Medulla oblongata (tissue), 1 donor: Measurements from ENCODE around the gene FBLN7.
"Not testable (repeated sequence)": the region's sequence is repeated elsewhere in the genome, so short reads cannot be mapped to it uniquely, and the experiment has no call there.

Experiments
- DNase-seq: peaks from one replicate; pipeline ENCODE4 v3.0.0-alpha.2; 2015; ENCODE audit errors: extremely low spot score

Gene FBLN7, protein sequence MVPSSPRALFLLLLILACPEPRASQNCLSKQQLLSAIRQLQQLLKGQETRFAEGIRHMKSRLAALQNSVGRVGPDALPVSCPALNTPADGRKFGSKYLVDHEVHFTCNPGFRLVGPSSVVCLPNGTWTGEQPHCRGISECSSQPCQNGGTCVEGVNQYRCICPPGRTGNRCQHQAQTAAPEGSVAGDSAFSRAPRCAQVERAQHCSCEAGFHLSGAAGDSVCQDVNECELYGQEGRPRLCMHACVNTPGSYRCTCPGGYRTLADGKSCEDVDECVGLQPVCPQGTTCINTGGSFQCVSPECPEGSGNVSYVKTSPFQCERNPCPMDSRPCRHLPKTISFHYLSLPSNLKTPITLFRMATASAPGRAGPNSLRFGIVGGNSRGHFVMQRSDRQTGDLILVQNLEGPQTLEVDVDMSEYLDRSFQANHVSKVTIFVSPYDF

DNA sequence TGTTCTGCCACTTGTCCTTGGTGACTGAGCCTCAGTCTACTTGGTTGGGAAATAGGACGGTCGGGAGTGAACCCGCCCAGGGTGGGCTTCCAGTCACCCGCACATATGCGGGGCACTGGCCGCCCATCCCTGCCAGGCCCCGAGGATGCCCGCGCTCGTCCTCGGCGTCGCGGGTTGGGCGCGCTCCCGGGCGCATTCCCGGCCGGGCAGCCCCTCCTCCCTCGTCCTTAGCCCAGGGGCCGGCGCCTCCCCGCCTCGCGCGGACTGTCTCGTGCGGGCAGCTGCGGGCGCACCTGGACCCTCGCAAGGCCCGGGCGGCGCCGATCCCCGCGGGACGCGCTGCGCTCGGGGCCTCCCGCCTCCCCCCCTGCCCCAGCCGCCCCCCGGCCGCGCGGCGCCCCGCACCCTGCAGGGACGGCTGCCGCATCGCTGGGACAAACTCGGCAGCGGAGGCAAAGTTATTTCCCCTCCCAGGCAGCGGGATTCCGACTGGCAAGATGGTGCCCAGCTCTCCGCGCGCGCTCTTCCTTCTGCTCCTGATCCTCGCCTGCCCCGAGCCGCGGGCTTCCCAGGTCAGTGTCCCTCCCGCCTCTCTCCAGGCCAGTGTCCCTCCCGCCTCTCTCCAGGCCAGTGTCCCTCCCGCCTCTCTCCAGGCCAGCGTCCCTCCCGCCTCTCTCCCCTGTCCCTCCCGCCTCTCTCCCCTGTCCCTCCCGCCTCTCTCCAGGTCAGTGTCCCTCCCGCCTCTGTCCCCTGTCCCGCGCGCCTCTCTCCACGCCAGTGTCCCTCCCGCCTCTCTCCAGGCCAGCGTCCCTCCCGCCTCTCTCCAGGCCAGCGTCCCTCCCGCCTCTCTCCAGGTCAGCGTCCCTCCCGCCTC is at the start of gene FBLN7:
TSS of gene FBLN7 (plus strand) at position 227 of the 874 bp plus-strand sequence. CDS start at position 498, 271 bp downstream.
- no peak for DNase-seq

DNA sequence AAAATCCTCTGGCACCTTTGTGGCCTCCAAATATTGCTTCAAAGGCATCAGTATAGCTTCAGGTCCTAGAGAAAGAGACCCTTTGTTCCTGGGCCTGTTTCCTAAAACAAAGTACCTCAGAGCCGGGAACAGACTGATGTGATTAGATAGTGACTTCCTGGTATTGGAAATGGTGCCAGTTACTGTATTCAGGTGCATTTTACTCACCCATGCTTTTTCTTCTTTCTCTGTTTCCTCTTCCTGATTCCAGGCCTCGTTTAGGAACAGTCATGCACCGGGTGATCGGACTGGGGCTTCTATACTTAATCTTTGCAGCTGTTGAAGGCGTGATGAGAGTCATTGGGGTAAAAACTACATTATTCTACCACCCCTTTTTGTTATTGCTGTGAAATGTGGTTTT is 48.8 kb upstream of the FBLN7 start:
- no peak for DNase-seq

DNA sequence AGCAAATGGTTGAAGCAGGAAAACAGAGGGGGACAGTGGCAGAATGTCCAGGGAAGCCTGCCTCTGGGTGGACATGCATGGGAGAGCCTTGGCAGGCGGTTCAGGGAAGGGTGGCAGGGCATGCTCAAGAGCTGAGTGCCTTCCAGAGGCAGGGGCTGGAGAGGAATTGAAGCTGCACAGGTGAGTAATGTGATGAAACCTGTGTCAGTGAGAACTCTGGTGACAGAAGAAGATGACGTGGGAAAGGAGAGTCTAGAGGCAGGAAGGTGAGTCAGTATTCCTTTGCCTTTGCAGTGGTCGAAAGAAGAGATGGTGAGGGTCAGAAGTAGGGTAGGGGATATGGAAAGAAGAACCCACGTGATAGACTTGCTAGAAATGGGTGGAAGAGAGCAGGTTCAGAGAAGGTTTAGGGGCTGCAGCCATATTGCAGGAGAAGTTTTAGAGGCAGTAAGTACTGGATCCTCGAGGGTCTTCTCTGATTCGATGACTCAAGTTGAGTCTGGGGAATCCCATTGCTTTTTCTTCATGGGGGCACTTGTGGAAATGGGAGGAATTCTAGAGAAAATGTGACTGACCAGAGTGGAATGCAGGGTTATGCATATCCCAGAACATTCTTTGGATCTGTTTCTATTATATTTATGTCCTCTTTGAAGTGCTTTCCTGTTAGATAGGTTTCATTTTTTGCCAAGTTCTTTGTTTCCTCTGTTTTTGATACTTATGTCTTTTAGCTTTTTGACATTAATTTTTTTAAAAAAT is 45.7 kb upstream of the FBLN7 start:
- DNase-seq: no peak

DNA sequence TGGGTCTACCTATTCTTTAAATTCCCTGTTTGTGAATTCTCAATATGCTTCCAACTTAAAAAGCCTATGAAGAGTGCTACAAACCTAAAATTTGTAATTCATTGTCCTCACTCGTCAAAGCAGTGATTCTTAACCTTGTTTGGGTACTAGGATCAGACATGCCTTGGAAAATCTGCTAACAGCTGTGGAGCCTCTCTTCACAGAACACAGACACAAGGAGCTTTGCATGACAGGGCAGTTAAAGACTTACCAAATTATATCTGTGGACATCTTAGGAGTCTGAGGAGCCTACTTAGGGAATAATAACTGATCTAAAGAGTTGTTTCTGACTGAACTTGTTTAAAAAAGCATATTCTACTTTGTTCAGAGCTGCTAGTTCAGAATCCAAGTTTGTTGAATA is 45.0 kb upstream of the FBLN7 start:
- no peak for DNase-seq

DNA sequence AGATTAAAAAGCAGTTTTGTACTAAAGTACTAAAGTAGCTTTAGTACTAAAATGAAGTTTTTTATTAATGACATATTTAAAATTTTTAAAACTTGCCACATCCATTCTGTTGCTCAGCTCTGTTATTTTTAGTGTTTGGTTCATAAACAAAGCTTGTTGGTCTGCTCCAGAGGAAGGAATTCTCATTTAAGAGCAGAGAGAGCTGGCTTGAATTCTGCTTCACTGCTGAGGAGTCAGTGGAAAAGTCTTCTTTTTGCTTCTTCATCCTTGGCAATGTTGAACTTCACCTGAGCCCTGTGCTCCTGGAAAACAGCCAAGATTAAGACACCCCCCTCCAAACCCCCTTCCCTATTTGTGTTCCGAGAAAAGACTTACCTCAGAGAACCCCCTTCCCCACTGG is 42.5 kb upstream of the FBLN7 start:
- DNase-seq: no peak

DNA sequence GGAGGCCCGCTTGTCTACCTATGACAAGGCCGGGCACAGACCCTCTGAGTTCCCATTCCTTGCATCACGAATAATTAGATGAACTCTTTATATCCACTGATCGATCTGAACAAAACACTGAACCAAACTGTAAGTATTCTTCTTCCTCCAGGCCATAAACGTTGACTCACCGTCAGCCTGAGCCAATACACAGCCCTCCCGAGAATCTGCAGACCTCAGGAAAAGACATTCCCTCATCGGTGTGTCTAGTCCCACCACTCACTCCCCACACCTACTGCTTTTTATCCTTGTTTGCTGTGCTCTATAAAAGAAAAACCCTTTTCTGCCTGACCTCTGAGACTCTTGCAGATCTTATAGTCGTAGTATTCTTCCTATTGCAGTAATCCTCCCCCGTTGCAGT is 42.1 kb upstream of the FBLN7 start:
- no peak for DNase-seq

DNA sequence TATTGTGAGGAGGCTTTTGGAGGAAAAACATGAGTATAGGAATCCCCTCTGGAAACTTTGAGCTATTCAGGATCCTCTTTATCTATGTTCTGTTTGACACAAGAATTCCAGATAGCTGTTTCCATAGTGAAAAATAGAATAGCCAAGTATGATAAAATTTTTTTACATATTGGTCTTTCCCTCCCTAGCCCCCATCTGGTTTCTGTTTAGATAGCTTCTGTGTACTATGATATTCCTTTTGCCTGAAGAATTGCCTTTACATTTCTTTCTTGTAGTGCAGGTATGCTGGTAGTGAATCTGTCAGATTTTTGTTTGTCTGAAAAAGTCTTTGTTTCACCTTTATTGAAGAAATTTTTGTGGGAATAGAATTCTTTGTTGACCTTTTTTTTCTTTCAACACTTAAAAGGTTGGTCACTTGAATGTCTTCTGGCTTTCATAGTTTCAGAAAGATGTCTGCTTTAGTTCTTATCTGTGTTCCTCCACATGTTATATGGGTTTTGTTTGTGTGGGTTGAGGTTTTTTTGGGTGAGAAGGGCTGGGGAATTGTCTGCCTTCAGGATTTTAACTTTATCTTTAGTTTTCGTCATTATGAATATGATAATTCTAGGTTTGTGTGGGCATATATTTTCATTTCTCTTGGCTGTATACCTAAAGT is 29.9 kb upstream of the FBLN7 start:
- no peak for DNase-seq

DNA sequence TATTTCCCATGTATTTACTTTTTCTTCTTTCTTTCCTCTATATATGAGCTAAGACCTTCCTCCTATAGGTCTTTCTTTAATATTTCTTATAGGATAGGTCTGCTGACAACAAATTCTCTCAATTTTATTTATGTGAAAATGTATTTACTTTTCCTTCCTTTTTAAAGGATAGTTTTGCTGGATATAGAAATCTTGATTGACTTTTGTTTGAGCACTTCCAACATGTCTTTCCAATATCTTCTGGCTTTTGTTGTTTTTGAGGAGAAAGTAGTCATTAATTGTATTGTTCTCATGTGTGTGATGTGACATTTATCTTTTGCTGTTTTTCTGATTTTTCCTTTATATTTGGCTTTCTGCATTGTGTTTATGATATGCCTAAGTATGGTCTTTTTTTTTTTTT is 28.9 kb upstream of the FBLN7 start:
- DNase-seq: no peak

DNA sequence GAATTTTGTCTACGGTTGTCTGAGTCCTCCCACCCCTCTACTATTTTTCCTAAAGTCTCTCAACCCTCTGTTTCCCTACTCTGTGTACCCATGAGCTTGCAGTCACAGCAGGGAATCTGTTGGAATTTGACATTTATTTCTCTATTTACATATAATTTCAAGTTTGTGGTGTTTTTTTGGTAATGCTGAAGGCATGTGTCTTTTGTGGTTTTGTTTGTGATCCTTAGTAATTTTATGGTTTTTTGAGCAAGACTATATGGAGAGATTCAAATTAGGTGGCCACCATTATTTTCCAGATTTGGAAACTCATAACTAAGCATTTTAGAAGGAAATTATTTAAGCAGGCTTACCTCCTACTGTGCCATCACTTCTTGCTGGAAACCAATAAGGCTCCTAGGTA is 27.2 kb upstream of the FBLN7 start:
- DNase-seq: no peak

DNA sequence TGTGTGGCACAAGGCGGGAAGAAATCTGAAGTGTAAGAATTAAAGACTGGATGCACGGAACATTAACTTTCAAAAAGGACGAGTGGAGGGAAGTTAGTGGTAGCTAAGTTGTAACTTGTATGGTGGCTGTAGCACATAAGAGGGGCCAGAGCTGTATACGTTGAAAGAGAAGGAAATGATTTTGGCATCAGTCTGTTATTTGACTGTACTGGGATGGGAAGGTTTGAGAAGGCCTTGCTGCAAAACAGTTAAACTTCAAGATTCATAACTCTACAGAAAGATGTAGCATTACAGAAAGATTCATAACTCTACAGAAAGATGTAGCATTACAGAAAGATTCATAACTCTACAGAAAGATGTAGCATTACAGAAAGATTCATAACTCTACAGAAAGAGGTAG is 24.8 kb upstream of the FBLN7 start:
- DNase-seq: not testable (repeated sequence)

DNA sequence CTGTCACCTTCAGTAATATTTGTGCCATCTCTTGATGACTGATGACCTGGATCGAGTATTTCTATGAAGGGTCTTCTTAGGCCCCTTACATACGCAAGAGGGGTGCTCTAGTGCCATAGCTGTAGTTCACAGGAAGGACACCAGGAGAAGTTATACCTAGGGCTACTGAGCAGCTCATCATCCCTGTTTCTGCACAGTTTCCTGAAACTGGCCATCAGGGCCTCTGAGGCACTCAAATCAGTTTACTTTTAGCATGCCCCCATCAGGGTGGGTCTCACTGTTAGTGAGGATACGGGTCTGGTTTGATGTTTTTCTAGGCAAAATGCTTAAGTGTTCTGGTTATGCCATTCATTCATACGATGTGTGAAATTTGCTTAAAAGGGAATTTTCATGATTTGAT is 20.0 kb upstream of the FBLN7 start:
- DNase-seq: no peak

DNA sequence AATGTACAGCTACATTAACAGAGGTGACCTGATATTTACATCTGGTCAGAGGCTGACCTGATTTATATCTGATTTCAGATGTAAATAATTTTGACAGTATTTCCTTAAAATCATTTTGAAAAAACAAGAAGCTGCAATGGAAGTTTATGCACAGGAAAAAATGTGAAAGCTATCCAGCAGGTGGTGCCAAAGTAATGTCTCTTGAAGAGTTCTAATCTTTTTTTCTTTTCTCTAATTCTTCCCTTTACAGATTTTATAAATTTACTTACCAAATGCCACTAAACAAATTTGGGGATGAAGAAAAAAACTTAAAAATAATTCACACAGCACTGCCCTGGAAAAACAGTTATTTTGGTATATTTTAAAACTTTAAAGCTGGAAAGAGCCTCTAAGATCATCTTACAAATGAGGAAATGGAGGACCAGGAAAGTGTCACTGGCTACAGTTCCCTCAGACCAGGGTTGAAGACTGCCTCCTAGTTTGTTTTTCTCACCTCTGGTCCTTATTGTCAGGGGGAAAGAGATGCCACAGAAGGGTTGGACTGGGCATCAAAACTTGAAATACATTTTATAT is 16.4 kb upstream of the FBLN7 start:
- peak; percentile 74 for DNase-seq

DNA sequence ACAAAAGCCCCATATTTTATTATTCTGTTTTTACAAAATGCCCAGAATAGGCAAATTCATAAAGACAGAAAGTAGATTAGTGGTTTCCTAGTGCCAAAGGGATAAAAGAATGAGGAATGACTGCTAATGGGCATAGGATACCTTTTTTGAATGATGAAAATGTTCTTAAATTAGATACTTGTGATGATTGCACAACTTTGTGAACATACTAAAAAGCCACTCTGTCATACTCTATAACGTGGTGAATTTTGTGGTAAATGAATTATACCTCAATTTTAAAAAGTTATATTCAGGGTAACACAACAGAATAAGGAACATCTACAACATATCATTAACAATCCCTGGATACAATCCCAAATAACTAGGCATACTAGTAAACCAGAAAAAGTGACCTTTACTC is 9.1 kb upstream of the FBLN7 start:
- no peak for DNase-seq

DNA sequence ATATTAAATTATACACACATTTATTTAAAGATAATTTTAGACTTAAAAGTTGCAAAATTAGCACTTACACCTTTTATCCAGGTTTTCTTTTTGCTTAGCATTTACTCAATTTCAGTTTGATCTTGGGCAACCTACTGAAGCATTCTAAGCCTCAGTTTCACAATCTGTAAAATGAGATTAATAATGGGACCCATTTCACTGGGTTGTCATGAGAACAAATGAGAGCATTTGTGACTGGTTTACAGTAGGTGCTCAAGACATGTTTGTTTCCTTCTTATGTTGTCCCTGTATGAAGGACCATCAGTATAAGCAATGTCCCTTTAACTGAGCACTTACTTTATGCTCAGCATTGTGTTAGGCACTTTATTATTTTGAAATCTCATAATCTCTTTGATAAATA is 4.8 kb upstream of the FBLN7 start:
- DNase-seq: no peak

DNA sequence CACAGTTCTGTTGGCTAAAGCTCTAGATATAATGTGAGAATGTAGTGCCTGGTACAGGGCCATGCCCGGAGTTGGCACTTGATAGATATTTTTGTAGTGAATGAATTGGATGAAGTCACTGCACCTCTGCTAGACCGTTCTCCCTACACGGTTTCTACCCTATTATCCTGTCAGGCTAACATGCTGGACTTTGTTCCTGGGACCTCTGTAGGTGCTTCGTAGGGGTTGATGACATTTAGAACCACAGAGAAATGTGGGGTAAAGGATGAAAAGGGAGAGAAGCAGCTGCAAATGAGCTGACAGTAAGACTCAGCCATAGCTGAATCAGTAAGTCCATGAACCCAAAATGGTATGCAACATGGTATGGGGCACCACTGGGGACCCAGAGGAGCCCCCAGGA is 4.1 kb upstream of the FBLN7 start:
- DNase-seq: no peak

DNA sequence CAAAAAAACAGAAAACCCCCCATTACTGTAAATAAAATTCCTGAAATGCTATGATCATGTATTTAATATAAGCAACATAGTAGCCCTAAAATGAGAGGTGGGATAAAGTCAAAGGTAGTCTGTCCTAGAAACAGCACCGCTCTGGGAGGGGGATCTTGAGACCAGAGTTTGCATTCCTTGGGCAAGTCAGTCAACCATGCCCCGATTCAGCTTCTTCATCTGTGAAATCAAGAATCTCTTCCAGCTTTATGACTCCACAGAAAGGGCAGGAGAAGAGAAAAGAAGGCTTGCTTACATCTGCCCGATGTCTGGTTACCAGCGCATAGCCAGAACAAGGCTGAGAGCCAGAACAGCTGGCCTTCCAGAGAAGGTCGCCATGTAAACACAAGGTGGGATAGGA is 2.1 kb upstream of the FBLN7 start:
- DNase-seq: no peak

DNA sequence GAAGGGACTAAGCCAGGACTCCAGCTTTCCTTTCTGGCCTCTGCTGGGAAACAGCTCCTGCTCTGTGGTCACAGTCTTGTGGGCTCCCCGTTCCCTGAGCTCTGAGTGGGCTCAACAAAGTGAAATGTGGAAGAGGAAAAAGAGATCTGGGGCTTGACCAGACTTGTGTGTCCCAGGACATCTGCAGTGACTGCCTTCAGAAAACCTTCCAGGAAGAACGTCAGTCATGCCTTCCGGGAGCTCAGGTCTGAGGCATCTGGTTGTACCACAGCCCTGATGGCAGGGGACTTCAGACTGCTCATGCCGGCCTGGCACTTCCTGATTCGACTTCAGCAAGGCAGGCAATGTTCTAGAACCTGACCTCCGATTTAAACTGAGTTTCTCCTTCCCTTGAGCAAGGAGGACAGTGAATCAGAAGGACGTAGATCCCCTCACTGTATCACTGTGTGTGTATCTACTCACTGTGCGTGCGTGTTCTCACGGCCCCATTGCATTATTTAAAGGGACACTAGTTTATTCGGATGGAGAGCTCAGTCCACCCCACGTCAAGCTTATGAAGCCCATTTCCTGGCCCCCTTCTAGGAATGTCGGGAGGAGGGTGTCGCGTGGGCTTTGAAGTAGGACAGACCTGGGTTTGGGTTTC is 548 bp upstream of the FBLN7 start:
- DNase-seq: no peak

DNA sequence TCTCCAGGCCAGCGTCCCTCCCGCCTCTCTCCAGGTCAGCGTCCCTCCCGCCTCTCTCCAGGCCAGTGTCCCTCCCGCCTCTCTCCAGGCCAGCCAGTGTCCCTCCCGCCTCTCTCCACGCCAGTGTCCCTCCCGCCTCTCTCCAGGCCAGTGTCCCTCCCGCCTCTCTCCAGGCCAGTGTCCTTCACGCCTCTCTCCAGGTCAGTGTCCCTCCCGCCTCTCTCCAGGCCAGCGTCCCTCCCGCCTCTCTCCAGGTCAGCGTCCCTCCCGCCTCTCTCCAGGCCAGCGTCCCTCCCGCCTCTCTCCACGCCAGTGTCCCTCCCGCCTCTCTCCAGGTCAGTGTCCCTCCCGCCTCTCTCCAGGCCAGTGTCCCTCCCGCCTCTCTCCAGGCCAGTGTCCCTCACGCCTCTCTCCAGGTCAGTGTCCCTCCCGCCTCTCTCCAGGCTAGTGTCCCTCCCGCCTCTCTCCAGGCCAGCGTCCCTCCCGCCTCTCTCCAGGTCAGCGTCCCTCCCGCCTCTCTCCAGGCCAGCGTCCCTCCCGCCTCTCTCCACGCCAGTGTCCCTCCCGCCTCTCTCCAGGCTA is 939 bp downstream of the FBLN7 start:
- not testable (repeated sequence) for DNase-seq

DNA sequence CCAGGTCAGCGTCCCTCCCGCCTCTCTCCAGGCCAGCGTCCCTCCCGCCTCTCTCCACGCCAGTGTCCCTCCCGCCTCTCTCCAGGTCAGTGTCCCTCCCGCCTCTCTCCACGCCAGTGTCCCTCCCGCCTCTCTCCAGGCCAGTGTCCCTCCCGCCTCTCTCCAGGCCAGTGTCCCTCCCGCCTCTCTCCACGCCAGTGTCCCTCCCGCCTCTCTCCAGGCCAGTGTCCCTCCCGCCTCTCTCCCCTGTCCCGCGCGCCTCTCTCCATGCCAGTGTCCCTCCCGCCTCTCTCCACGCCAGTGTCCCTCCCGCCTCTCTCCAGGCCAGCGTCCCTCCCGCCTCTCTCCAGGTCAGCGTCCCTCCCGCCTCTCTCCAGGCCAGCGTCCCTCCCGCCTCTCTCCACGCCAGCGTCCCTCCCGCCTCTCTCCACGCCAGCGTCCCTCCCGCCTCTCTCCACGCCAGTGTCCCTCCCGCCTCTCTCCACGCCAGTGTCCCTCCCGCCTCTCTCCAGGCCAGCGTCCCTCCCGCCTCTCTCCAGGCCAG is 1.5 kb downstream of the FBLN7 start:
- not testable (repeated sequence) for DNase-seq

DNA sequence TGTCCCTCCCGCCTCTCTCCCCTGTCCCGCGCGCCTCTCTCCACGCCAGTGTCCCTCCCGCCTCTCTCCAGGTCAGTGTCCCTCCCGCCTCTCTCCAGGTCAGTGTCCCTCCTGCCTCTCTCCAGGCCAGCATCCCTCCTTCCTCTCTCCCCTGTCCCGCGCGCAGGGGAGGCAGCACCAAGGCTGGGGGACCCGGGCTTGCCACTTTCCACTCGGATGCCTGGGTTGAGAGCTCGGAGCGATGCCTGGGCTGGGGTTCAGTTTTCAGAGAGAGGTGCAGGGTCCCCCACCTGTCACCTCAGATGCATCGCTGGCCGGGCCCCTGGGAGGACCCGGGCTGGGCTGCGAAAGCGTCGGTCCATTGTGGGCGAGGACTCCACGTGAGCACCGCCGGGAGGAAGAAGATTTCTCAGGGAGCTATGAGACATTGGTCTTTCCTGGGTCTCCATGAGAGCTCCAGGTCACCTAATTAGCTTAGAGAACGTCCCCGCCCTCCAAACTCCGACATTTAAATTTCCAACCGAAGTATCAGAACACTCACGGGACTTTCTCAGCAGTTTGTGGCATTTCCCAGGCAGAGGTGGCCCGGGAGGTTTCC is 2.1 kb downstream of the FBLN7 start:
- no peak for DNase-seq
